SU-DHL-6 (cell line): Measurements from ENCODE around the gene GMEB2.

Source experiments
- H2AFZ ChIP-seq: fragments of 200-600 bp; sonication (generic); 2 replicates; pipeline ENCODE4 v1.6.1; 2014; ENCODE audit warnings: low read depth, mild to moderate bottlenecking, moderate library complexity, mixed read lengths, antibody characterized with exemption, low read length; ENCODE audit not compliant: severe bottlenecking
- H3F3A ChIP-seq: fragments of 200-600 bp; shearing (Covaris generic); 2 replicates; pipeline ENCODE4 v1.6.0; 2016; ENCODE audit warnings: antibody characterized with exemption, mild to moderate bottlenecking; ENCODE audit not compliant: insufficient read depth
- H3K27ac ChIP-seq: fragments of 200-600 bp; sonication (generic); 2 replicates; pipeline ENCODE4 v1.5.1; 2016; ENCODE audit warnings: low read depth, mild to moderate bottlenecking, low read length, moderate library complexity, mixed read lengths
- H3K27me3 ChIP-seq: fragments of 200-600 bp; sonication (generic), shearing (Covaris generic); 2 replicates; pipeline ENCODE4 v1.6.0; 2014; ENCODE audit warnings: mild to moderate bottlenecking, low read length
- H3K36me3 ChIP-seq: fragments of 200-600 bp; sonication (generic); 2 replicates; pipeline ENCODE4 v1.6.1; 2014; ENCODE audit warnings: mild to moderate bottlenecking, low read length, mixed read lengths
- H3K4me2 ChIP-seq: fragments of 300-600, 200-600 bp; shearing (Covaris generic), sonication (generic); 2 replicates; pipeline ENCODE4 v1.6.0; 2014; ENCODE audit warnings: low read length, low read depth, mild to moderate bottlenecking; ENCODE audit not compliant: poor library complexity, severe bottlenecking
- H3K4me3 ChIP-seq: fragments of 200-600 bp; sonication (generic); 2 replicates; pipeline ENCODE4 v1.5.1; 2014; ENCODE audit warnings: antibody characterized with exemption, low read length, mild to moderate bottlenecking, mixed read lengths; ENCODE audit not compliant: insufficient read depth, poor library complexity, severe bottlenecking
- H3K79me2 ChIP-seq: fragments of 200-600 bp; sonication (generic); 2 replicates; pipeline ENCODE4 v1.6.1; 2014; ENCODE audit warnings: mild to moderate bottlenecking, low read length, moderate library complexity; ENCODE audit not compliant: insufficient read depth
- H3K9ac ChIP-seq: fragments of 200-600 bp; sonication (generic); 2 replicates; pipeline ENCODE4 v1.7.0; 2014; ENCODE audit warnings: mild to moderate bottlenecking, low read length
- H3K9me2 ChIP-seq: fragments of 200-600 bp; sonication (generic); replicated peaks from 2 replicates; pipeline ENCODE4 v1.6.1; 2014; ENCODE audit warnings: low read length; ENCODE audit not compliant: insufficient read depth
- H3K9me3 ChIP-seq: fragments of 200-600 bp; sonication (generic); 2 replicates; pipeline ENCODE4 v1.6.1; 2014; ENCODE audit warnings: low read length, mixed read lengths; ENCODE audit not compliant: insufficient read depth
- H4K20me1 ChIP-seq: fragments of 200-600 bp; sonication (generic); 2 replicates; pipeline ENCODE4 v1.6.1; 2014; ENCODE audit warnings: low read depth, mild to moderate bottlenecking, antibody characterized with exemption, low read length, moderate library complexity, mixed read lengths
- EZH2phosphoT487 ChIP-seq: fragments of 200-600 bp; sonication (generic), shearing (Covaris generic); conservative IDR thresholded peaks from 2 replicates; pipeline ENCODE4 v1.6.1; 2018; ENCODE audit warnings: mild to moderate bottlenecking, antibody characterized with exemption, low read length, moderate library complexity, mixed read lengths
- TF ChIP-seq, protein P1 (sequence below): fragments of 200-600 bp; sonication (generic); IDR thresholded peaks from one replicate; pipeline ENCODE4 v1.5.1; 2017; ENCODE audit warnings: antibody characterized with exemption, mild to moderate bottlenecking, low read length, moderate library complexity; ENCODE audit not compliant: insufficient read depth, poor library complexity, severe bottlenecking

Gene GMEB2

GRCh38 chr20:63539441-63540370 is 87.2 kb downstream of the GMEB2 start:
- no peak overlapping the region for H2AFZ ChIP-seq
- H3K27ac ChIP-seq, result no peak overlapping the region
- H3K79me2 ChIP-seq, result no peaks in the 10 kb centered on the region
- no peaks in the 10 kb centered on the region for H3F3A ChIP-seq
- no peak overlapping the region for H3K4me2 ChIP-seq
- H3K9me3 ChIP-seq, result no peaks in the 10 kb centered on the region
- H3K9me2 ChIP-seq, result no peaks in the 10 kb centered on the region
- H3K9ac ChIP-seq, result no peak overlapping the region
- H3K27me3 ChIP-seq, result no peaks in the 10 kb centered on the region
- TF ChIP-seq EZH2phosphoT487, result no peak
- TF ChIP-seq, protein P1, sequence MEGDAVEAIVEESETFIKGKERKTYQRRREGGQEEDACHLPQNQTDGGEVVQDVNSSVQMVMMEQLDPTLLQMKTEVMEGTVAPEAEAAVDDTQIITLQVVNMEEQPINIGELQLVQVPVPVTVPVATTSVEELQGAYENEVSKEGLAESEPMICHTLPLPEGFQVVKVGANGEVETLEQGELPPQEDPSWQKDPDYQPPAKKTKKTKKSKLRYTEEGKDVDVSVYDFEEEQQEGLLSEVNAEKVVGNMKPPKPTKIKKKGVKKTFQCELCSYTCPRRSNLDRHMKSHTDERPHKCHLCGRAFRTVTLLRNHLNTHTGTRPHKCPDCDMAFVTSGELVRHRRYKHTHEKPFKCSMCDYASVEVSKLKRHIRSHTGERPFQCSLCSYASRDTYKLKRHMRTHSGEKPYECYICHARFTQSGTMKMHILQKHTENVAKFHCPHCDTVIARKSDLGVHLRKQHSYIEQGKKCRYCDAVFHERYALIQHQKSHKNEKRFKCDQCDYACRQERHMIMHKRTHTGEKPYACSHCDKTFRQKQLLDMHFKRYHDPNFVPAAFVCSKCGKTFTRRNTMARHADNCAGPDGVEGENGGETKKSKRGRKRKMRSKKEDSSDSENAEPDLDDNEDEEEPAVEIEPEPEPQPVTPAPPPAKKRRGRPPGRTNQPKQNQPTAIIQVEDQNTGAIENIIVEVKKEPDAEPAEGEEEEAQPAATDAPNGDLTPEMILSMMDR, result no peak
- no peak overlapping the region for H3K4me3 ChIP-seq
- no peaks in the 10 kb centered on the region for H3K36me3 ChIP-seq
- no peaks in the 10 kb centered on the region for H4K20me1 ChIP-seq

DNA sequence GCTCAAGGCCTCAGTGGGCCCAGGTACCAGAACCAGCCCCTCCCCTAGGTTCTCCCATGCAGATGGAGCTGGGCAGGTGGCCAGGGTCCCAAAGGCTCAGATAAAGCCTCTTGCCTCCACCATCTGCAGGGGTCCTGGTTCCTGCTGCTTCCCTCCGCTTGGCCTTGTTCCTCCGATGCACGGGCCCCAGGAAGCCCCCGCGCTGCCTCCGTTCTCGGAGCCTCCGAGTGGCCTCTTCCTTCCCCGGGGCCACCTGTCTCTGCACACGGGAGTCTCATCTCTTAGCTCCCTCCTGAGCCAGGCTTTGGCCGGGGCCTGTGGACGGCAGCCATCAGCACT is 87.8 kb downstream of the GMEB2 start:
- no peak overlapping the region for H3K4me3 ChIP-seq
- TF ChIP-seq, protein P1, result no peak
- no peak for TF ChIP-seq EZH2phosphoT487
- H3K27ac ChIP-seq, result no peak overlapping the region
- H3K36me3 ChIP-seq, result no peaks in the 10 kb centered on the region
- no peaks in the 10 kb centered on the region for H3K27me3 ChIP-seq
- H2AFZ ChIP-seq, result no peak overlapping the region
- no peak overlapping the region for H3K9ac ChIP-seq
- no peaks in the 10 kb centered on the region for H3K9me3 ChIP-seq
- H4K20me1 ChIP-seq, result no peaks in the 10 kb centered on the region
- H3K79me2 ChIP-seq, result no peaks in the 10 kb centered on the region
- H3K4me2 ChIP-seq, result no peak overlapping the region
- no peaks in the 10 kb centered on the region for H3K9me2 ChIP-seq
- no peaks in the 10 kb centered on the region for H3F3A ChIP-seq

DNA sequence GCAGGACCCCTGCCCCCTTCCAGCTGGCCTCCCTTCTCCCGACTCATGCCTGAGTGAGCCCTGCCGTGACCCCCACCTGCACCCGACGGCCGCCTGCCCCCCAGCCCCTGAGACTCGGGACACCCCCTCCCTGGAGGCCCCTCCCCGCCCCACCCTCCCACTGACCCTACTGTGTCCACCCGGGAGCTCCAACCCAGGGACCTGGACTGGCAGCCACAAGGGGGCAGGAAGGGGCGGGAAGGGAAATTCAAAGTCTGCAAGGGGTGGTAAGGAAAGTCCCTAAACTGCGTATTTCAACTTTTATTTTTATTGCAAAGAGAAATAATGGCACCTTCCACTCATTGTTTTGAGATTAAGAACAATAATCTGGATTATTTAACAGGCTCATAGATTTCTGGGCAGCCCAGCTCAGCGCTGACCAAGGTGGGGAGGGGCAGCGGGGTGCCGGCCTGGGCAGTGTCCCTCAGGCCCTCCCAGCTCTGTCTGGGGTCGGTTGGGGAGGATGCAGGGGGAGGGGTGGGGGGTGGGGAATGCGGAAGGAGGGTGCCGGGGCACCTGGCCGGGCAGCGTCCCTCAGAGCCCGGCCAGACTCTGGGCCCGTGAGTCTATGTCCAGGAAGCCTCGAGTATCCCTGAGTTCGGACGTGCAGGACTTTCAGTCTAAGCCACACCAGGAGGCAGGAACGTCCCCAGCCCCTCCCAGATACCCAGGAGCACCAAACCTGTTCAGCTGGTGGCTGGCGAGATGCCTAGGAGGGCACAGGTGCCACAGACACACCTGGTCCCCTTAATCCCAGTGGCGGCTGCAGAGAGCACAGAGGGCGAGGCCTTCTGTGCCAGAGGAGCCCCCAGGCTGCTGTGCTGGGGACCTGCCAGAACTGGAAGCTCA is 88.5 kb downstream of the GMEB2 start:
- no peaks in the 10 kb centered on the region for H3K27me3 ChIP-seq
- no peaks in the 10 kb centered on the region for H3K79me2 ChIP-seq
- H3K9me2 ChIP-seq, result no peaks in the 10 kb centered on the region
- peak overlapping the region; percentile 69 for H3K4me2 ChIP-seq
- no peak overlapping the region for H3K4me3 ChIP-seq
- no peaks in the 10 kb centered on the region for H3K9me3 ChIP-seq
- H3F3A ChIP-seq, result no peaks in the 10 kb centered on the region
- no peak for TF ChIP-seq EZH2phosphoT487
- TF ChIP-seq, protein P1, result no peak
- H3K9ac ChIP-seq, result peak overlapping the region; percentile 56; the same call in 1 of the 2 replicates
- H3K36me3 ChIP-seq, result no peaks in the 10 kb centered on the region
- no peak overlapping the region for H3K27ac ChIP-seq
- H4K20me1 ChIP-seq, result no peaks in the 10 kb centered on the region
- H2AFZ ChIP-seq, result no peak overlapping the region
